Posterior vena cava (tissue), 2 donors: ENCODE data around the gene AP2M1. TPM values are rescaled to one million over a fixed set of nuclear protein-coding genes. Genes with fewer than 3 reads are reported as not detected.
"Not testable (repeated sequence)": the region's sequence is repeated elsewhere in the genome, so short reads cannot be mapped to it uniquely, and the experiment has no call there.

Source experiments
- DNase-seq: peaks from one replicate; pipeline ENCODE4 v3.0.0-alpha.2; 2020; ENCODE audit warnings: low spot score
- intact Hi-C, 2 donors: fragments of 100-400 bp; cut with DNase I; formaldehyde crosslinking; loops; one replicate each; pipeline versions ENCODE4 v1.14.1 to v1.14.2; 2022 to 2023
- total RNA-seq, 2 donors: library from RNA; stranded (reverse); fragmentation: NEBNext Ultra II Directional; extraction: Animal tissue kit (Norgen Biotek cat#: 25700); gene quantifications; one replicate each; pipeline ENCODE4 v1.2.1, GENCODE V29; 2021
- donor health status: DM: yes; HTN: yes; CAD: no.
- donor health status: DM: yes; HTN: yes; CAD: no.

The AP2M1 gene
- total RNA-seq, 2 donors from 2014 or later: 324 to 365 TPM

DNA sequence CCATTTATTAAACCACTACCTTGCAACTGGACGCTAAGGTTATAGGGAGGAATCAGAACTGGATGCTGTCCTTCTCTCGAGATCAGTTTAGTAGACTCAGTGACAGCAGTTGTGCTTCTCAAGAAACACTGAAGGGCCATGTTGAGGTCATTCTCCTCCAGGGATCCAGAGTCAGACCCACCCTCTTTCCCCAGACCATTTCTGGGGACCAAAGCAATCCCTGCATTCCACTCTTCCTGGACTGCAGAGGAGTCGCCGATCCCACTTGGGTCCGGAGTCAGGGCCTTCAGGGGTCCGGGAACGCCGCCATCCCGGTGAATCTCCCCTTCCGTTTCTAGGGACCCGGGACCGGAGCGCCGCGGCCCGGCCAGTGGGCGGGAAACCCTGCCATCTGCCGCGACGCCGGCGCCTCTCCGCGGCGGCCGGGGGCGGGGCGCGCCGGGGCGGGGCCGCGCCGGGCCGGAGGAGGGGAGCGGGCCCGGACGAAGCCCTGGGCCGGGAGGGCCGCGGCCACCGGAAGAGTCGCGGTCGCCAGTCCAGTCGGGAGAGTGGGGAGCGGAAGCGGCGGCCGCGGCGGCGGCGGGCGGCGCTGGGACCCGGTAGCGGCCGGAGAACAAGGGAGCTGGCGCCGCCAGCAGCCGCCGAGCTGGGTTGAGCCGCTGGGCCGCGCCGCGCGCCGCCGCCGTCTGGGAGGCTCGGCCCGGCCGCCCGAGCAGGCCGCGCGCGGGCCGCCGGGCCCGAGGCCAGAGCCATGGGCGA is 19.6 kb upstream of the AP2M1 start, which contains the start of gene DVL3:
TSS of gene DVL3 (plus strand) at position 493 of the 759 bp plus-strand sequence. CDS start at position 752, 259 bp downstream.
- DNase-seq: peak; percentile 93
- intact Hi-C loops: no loop called here

- intact Hi-C loops: no loop called here
- no peak for DNase-seq
Measured at GRCh38 chr3:184155644-184156521, 18.8 kb upstream of the AP2M1 start.

GRCh38 chr3:184156522-184156955 is 18.1 kb upstream of the AP2M1 start:
- DNase-seq: no peak
- intact Hi-C loops: no loop called here

GRCh38 chr3:184157206-184157605 is 17.4 kb upstream of the AP2M1 start:
- intact Hi-C loops: no loop called here
- no peak for DNase-seq

DNA sequence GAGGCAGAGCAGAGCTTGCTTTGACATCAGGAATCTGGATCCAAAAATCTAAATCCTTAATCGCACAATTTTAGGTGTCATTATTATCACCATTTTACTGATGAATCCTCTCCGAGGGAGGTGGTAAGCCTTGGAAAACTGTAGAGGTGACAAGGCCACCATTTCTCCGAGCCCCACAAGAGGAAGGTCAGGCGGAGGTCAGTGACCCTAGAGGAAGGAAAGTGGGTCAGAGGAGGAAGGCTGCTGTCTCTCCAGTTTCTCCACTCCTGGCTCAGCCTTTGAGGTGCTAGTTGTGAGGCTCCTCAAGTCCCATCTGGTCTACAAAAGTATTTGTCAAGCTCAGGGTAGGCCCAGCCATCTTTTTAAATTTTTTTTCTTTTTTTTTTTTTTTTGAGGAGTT is 16.3 kb upstream of the AP2M1 start:
- intact Hi-C loops: no loop called here
- no peak for DNase-seq

GRCh38 chr3:184160456-184160855 is 14.2 kb upstream of the AP2M1 start:
- DNase-seq: no peak
- intact Hi-C loops: no loop called here

- DNase-seq, intact Hi-C loops: not testable (repeated sequence)
Measured at GRCh38 chr3:184162571-184163070, 12.0 kb upstream of the AP2M1 start.

DNA sequence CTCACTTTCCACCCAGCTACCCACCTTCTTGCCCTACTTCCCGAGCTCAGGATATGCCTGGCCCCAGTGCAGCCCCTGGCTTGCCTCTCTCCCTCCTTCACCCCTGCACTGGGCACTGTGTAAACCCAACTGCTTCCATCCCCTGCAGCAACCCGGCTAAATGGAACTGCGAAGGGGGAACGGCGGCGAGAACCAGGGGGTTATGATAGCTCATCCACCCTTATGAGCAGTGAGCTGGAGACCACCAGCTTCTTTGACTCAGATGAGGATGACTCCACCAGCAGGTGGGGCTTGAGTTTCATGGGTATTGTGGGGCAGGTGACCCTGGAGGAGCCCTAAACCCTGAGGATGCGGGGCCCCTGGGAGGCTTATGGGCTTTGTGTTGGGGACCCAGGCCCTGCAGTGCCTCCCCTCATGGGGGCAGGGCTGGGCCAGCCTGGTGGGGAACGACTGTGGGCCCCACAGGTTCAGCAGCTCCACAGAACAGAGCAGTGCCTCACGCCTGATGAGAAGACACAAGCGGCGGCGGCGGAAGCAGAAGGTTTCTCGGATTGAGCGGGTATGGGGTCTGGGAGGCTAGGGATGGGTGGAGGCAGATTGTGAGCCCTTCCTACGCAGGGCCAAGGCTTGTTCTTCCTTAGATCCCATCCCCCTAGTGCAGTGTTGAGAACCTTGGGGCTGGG is 9.9 kb upstream of the AP2M1 start:
- intact Hi-C loops: no loop called here
- DNase-seq: no peak

DNA sequence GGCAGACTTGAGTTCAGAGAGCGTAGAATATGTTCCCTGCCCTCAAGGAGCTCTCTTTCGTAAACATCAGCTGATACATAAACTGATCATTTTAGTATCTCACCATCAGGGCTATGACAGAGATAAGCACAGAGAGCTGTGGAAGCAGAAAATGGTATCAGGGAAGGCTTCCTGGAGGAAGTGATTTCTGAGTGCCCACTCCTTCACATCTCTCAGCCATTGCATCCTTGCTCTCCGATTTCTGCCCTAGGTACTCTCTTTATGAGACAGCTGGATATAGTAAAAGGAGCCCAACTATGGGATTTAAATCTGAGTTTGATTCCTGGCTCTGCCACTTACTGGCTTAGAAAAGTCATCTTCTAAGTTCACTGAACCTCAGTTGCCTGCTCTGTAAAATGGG is 9.1 kb upstream of the AP2M1 start:
- intact Hi-C loops: no loop called here

GRCh38 chr3:184166671-184167070 is 8.0 kb upstream of the AP2M1 start:
- intact Hi-C loops: no loop called here
- no peak for DNase-seq

More for the DNA sequence above, 9.1 kb upstream of the AP2M1 start:
- no peak for DNase-seq

- intact Hi-C loops: no loop called here
- DNase-seq: no peak
Measured at GRCh38 chr3:184167786-184168185, 6.9 kb upstream of the AP2M1 start.

- no peak for DNase-seq
- intact Hi-C loops: no loop called here
Measured at GRCh38 chr3:184168363-184169120, 6.1 kb upstream of the AP2M1 start.

DNA sequence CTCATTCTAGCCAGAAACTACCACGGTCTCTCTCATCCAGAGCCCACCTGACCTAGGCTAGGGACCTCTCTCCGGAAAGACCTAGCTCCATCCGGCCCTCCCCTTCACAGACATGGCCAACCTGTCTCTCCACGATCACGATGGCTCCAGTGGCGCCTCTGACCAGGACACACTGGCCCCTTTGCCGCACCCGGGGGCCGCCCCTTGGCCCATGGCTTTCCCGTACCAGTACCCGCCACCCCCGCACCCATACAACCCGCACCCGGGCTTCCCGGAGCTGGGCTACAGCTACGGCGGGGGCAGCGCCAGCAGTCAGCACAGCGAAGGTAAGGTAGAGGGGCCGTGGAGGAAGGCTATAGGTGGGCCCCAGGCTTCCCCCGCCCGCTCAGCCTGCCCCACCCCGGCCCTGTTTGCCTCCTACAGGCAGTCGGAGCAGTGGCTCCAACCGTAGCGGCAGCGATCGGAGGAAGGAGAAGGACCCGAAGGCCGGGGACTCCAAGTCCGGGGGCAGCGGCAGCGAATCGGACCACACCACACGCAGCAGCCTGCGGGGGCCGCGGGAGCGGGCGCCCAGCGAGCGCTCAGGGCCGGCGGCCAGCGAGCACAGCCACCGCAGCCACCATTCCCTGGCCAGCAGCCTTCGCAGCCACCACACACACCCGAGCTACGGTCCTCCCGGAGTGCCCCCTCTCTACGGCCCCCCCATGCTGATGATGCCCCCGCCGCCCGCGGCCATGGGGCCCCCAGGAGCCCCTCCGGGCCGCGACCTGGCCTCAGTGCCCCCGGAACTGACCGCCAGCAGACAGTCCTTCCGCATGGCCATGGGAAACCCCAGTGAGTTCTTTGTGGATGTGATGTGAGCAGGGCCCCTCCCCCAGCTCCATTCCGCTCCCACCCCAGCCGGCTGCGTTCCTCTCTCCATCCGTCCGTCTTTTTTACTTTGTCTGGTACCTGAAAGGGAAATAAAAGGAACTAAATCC is 4.5 kb upstream of the AP2M1 start:
- intact Hi-C loops: no loop called here
- no peak for DNase-seq

GRCh38 chr3:184171562-184171961 is 3.1 kb upstream of the AP2M1 start:
- DNase-seq: peak; percentile 62
- intact Hi-C loops: no loop called here

DNA sequence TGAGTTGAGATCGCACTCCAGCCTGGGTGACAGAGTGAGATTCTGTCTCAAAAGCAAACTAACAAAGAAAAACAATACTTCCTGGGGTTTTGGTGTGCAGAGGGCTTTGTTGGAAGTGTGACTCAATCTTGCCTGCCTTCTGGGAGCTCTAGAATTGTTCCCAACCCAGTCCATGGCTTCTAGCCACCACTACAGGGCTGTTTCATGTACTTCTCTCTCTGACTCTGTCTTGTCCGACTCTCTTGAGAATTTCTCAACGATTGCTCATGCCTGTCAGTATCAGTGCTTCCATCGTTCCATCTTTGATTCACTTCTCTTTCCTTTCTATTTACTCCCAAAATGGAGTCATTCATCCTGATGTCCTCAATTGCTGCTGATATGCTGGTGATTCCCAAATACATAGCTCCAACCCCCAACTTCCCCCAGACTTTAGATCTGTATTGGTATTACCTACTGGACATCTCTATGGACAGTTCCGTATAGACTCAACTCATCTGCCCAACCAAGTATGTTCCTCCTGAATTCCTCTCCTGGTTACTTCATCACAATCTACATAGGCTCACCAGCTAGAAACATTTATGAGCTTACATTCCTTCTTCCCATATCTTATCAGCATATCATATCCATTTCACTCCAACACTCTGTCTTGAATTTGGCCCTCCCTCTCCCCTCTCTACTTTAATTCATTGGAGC is 1.8 kb upstream of the AP2M1 start:
- intact Hi-C loops: no loop called here
- peak; percentile 76 for DNase-seq

DNA sequence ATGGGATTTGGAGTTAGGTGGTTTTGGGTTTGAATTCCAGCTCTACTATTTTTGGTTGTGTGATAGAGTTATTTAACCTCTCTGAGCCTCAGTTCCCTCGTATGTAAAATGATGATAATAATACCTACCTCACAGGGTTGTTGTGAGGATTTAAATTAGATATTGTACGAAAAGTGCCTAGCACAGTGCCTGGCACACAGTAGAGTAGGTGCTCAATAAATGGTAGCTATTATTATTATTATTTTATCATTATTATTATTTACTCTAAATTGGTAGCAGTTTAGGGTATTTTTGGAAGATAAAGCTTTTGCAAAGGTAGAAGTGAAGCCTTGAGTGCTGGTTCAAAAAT is 1.3 kb upstream of the AP2M1 start:
- intact Hi-C loops: no loop called here
- no peak for DNase-seq

DNA sequence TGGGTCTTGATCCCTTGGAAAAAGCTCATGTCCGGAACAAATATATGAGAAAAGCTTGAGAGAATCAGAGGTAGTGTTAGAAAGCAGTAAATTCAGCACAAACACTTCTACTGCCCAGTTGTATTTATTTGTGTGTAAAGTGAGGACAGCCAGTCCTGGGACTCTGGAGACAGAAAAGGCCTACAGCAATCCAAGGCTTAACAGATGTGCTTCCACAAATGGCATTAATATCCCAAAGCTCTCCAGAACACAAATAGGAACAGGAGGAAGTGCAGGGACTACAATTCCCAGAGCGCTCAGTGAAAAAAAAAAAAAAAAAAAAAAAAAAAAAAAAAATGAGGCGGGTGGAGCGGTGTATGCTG is 390 bp upstream of the AP2M1 start:
- intact Hi-C loops: no loop called here
- DNase-seq: no peak
